Natural killer cell (primary cell): ENCODE results near the gene PDCD7. TPM values are rescaled to one million over a fixed set of nuclear protein-coding genes. Genes with fewer than 3 reads are reported as not detected.
"Not testable (repeated sequence)": the region's sequence is repeated elsewhere in the genome, so short reads cannot be mapped to it uniquely, and the experiment has no call there.

Experiments
- ATAC-seq, 3 donors: fragments of 150-1000 bp in 2 of 3; fragments of 200-7000 bp in 1 of 3; cut with Tn5 transposase; 1 replicate in 1 of 3; 2 replicates in 2 of 3; pipeline ENCODE4 v1.10.0; 2021; ENCODE audit warnings: mild to moderate bottlenecking in 2 of 3, moderate library complexity in 2 of 3
- DNase-seq, 2 donors: peaks; one replicate each; pipeline versions ENCODE4 v3.0.0 to v3.0.0-alpha.2; 2013 to 2021; ENCODE audit warnings: mixed read lengths in 1 of 2
- H3K27ac ChIP-seq: one replicate; pipeline ENCODE4 v1.5.1; 2013; ENCODE audit warnings: mild to moderate bottlenecking, low read length
- H3K27me3 ChIP-seq: one replicate; pipeline ENCODE4 v1.6.1; 2013; ENCODE audit warnings: low read length; ENCODE audit not compliant: control insufficient read depth, insufficient read depth
- H3K36me3 ChIP-seq: one replicate; pipeline ENCODE4 v1.6.1; 2013; ENCODE audit warnings: low read length; ENCODE audit not compliant: control insufficient read depth, insufficient read depth
- H3K4me1 ChIP-seq: one replicate; pipeline ENCODE4 v1.6.1; 2013; ENCODE audit warnings: low read length; ENCODE audit not compliant: control insufficient read depth, insufficient read depth
- H3K4me3 ChIP-seq: one replicate; pipeline ENCODE4 v1.5.1; 2013; ENCODE audit warnings: low read length
- H3K9me3 ChIP-seq: one replicate; pipeline ENCODE4 v1.6.1; 2013; ENCODE audit warnings: low read length; ENCODE audit not compliant: control insufficient read depth, insufficient read depth
- H3K27ac Mint-ChIP-seq, 2 donors: one replicate each; pipeline ENCODE4 v1.8.0; 2022; ENCODE audit warnings: mild to moderate bottlenecking in 2 of 2, mixed read lengths in 2 of 2, moderate library complexity in 1 of 2
- H3K27me3 Mint-ChIP-seq, 2 donors: one replicate each; pipeline ENCODE4 v1.8.0; 2022; ENCODE audit warnings: low read depth in 2 of 2, mixed read lengths in 2 of 2
- H3K36me3 Mint-ChIP-seq: one replicate; pipeline ENCODE4 v1.8.0; 2022; ENCODE audit warnings: mixed read lengths
- H3K4me1 Mint-ChIP-seq, 2 donors: one replicate each; pipeline ENCODE4 v1.8.0; 2022; ENCODE audit warnings: mixed read lengths in 2 of 2
- H3K4me3 Mint-ChIP-seq: one replicate; pipeline ENCODE4 v1.8.0; 2022; ENCODE audit warnings: mild to moderate bottlenecking, moderate library complexity, mixed read lengths
- H3K9me3 Mint-ChIP-seq, 2 donors: one replicate each; pipeline ENCODE4 v1.8.0; 2022; ENCODE audit warnings: mixed read lengths in 2 of 2
- CTCF ChIP-seq: fragments of 200-600 bp; IDR thresholded peaks from one replicate; pipeline ENCODE4 v1.8.0; 2022; ENCODE audit warnings: antibody characterized with exemption
- WGBS: methylation state at CpG from one replicate; pipeline ENCODE4 v1.1.7; 2013; ENCODE audit warnings: missing lambda C conversion rate; ENCODE audit not compliant: insufficient coverage; 5-methylcytosine and 5-hydroxymethylcytosine counted together
- intact Hi-C: fragments of 100-400 bp; cut with micrococcal nuclease; formaldehyde crosslinking; loops from one replicate; pipeline ENCODE4 v1.14.2; 2022
- total RNA-seq, 4 donors: library from RNA; stranded (reverse); fragments of 120-200 nt in 1 of 4; gene quantifications; one replicate each; pipeline versions ENCODE4 v1.2.3 to v1.2.4, GENCODE V29; 2013 to 2022

Gene PDCD7
- total RNA-seq, 3 donors from 2014 or later (not counting 1 experiment from before 2014, with no cell fraction given): 19.1 to 33.9 (median 26.7) TPM

- H3K36me3 Mint-ChIP-seq: no peaks in the 10 kb centered on the region
- WGBS: 93% methylated on average over 75 of the region's 75 CpGs
- H3K9me3 Mint-ChIP-seq: no peaks in the 10 kb centered on the region
- peaks cover 9 to 22% of the 10 kb centered on the region in 2 donors for H3K4me1 Mint-ChIP-seq
- no peak overlapping the region for H3K4me3 Mint-ChIP-seq
- peaks cover 4% of the 10 kb centered on the region for H3K4me1 ChIP-seq
- no peaks in the 10 kb centered on the region for H3K27me3 ChIP-seq
- H3K27me3 Mint-ChIP-seq: no peaks in the 10 kb centered on the region
- no peaks in the 10 kb centered on the region for H3K9me3 ChIP-seq
- ATAC-seq (no peak), DNase-seq (no peak)
- intact Hi-C loops: no loop called here
- no peak overlapping the region for H3K27ac ChIP-seq
- H3K27ac Mint-ChIP-seq: no peak overlapping the region
- H3K36me3 ChIP-seq: peaks cover 34% of the 10 kb centered on the region
- no peak for TF ChIP-seq CTCF
- H3K4me3 ChIP-seq: no peak overlapping the region
Observed at GRCh38 chr15:65101891-65102708, 31.5 kb downstream of the PDCD7 start.

- ATAC-seq (peak in 1 of 3 donors; percentile 41), DNase-seq (peak in 1 of 2 donors; percentile 62)
- no peaks in the 10 kb centered on the region for H3K9me3 Mint-ChIP-seq
- peak; percentile 33 for TF ChIP-seq CTCF
- no peak overlapping the region for H3K27ac Mint-ChIP-seq
- peaks cover 34% of the 10 kb centered on the region for H3K36me3 ChIP-seq
- no peaks in the 10 kb centered on the region for H3K9me3 ChIP-seq
- H3K4me3 ChIP-seq: no peak overlapping the region
- H3K27me3 ChIP-seq: no peaks in the 10 kb centered on the region
- H3K36me3 Mint-ChIP-seq: no peaks in the 10 kb centered on the region
- peaks cover 9 to 22% of the 10 kb centered on the region in 2 donors for H3K4me1 Mint-ChIP-seq
- no peak overlapping the region for H3K27ac ChIP-seq
- H3K4me3 Mint-ChIP-seq: no peak overlapping the region
- H3K4me1 ChIP-seq: peaks cover 4% of the 10 kb centered on the region
- WGBS: 45% methylated on average over 9 of the region's 9 CpGs
- intact Hi-C loops: no loop called here
- no peaks in the 10 kb centered on the region for H3K27me3 Mint-ChIP-seq
Observed at GRCh38 chr15:65101411-65101890, 32.2 kb downstream of the PDCD7 start.

- Histone ChIP-seq H3K4me1 (peaks cover 4% of the 10 kb centered on the region), H3K27me3 (no peaks in the 10 kb centered on the region), H3K27ac (no peak overlapping the region), H3K36me3 (peaks cover 27% of the 10 kb centered on the region), H3K9me3 (no peaks in the 10 kb centered on the region), H3K4me3 (no peak overlapping the region)
- intact Hi-C loops: no loop called here
- Mint-ChIP-seq H3K27ac (no peak overlapping the region), H3K4me1 (peaks cover 9 to 22% of the 10 kb centered on the region in 2 donors), H3K9me3 (no peaks in the 10 kb centered on the region), H3K27me3 (no peaks in the 10 kb centered on the region), H3K36me3 (no peaks in the 10 kb centered on the region), H3K4me3 (no peak overlapping the region)
- WGBS: 100% methylated on average over 4 of the region's 7 CpGs
- no peak for TF ChIP-seq CTCF
- DNase-seq: no peak
- no peak for ATAC-seq
Observed at GRCh38 chr15:65100442-65100841, 33.2 kb downstream of the PDCD7 start.

- H3K27me3 Mint-ChIP-seq, H3K4me3 ChIP-seq, H3K27ac Mint-ChIP-seq, H3K27ac ChIP-seq, H3K9me3 ChIP-seq, H3K36me3 Mint-ChIP-seq, H3K4me1 ChIP-seq, intact Hi-C loops, H3K9me3 Mint-ChIP-seq, DNase-seq, ATAC-seq, H3K27me3 ChIP-seq, H3K4me3 Mint-ChIP-seq: not testable (repeated sequence)
- peaks cover 23% of the 10 kb centered on the region for H3K36me3 ChIP-seq
- H3K4me1 Mint-ChIP-seq: peaks cover 9 to 22% of the 10 kb centered on the region in 2 donors
- WGBS: 97% methylated on average over 10 of the region's 10 CpGs
Observed at GRCh38 chr15:65099801-65100200, 33.8 kb downstream of the PDCD7 start.
